ENCODE measurements around the gene HOXA5.

The HOXA5 gene

GRCh38 chr7:27119412-27119911, 24.0 kb downstream of the HOXA5 start:
- no peak for DNase-seq (ENCODE audit: low read depth in 2 of 2)

- no peak for DNase-seq (ENCODE audit: low read depth in 2 of 2)
Measured at GRCh38 chr7:27118580-27118979, 24.9 kb downstream of the HOXA5 start.

GRCh38 chr7:27117887-27118491, 25.5 kb downstream of the HOXA5 start:
- no peak for DNase-seq (ENCODE audit: low read depth in 2 of 2)

DNA sequence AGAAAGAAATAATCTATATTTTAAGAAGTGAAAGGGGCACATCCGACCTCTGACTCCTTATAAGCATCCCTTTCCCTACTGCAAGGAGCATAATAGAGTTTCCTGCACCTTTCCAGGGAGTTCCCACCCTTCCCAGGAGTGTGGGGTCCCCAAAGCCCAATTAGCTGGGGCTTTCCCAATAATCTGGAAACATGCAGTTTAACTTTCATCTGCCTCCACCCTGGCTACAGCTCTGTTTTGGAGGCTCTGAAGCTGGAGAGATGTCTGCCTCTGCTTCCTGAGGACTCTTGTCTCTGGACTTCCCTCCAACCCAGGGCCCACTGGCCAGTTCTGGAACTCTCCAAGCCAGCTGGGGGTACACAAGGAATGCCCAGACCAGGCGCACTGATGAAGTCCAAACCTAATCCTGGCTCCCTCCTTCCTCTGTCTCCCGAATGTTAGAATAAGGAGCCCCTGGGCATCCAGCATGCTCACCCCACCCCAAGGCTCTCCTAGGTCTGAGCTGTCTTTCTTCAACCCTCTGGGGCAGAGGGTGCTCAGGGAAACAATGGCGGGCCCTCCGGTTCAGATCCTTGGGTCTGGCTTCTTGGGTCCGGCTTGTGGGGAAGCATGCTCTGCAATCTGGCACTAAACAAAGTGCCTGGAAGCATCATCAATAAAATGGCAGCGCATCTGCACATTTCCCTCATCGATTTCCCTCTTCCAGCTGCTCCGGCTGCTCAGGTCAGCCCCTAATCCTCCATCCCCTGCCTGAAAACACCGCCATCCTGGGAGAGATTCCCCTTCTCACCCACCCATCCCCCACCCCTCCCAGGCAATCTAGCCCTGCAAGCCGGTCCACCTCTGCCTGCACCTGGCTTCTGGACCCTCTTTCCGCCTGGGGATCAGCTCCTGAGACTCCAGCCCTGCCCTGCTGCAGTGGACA, 26.3 kb downstream of the HOXA5 start:
- no peak for DNase-seq (ENCODE audit: low read depth in 2 of 2)

GRCh38 chr7:27116031-27116961, 27.2 kb downstream of the HOXA5 start:
- DNase-seq (ENCODE audit: low read depth in 2 of 2): no peak

GRCh38 chr7:27115221-27116026, 28.1 kb downstream of the HOXA5 start:
- DNase-seq (ENCODE audit: low read depth in 2 of 2): no peak

GRCh38 chr7:27114881-27115220, 28.6 kb downstream of the HOXA5 start:
- DNase-seq (ENCODE audit: low read depth in 2 of 2): no peak

GRCh38 chr7:27113991-27114769, 29.3 kb downstream of the HOXA5 start:
- no peak for DNase-seq (ENCODE audit: low read depth in 2 of 2)

DNA sequence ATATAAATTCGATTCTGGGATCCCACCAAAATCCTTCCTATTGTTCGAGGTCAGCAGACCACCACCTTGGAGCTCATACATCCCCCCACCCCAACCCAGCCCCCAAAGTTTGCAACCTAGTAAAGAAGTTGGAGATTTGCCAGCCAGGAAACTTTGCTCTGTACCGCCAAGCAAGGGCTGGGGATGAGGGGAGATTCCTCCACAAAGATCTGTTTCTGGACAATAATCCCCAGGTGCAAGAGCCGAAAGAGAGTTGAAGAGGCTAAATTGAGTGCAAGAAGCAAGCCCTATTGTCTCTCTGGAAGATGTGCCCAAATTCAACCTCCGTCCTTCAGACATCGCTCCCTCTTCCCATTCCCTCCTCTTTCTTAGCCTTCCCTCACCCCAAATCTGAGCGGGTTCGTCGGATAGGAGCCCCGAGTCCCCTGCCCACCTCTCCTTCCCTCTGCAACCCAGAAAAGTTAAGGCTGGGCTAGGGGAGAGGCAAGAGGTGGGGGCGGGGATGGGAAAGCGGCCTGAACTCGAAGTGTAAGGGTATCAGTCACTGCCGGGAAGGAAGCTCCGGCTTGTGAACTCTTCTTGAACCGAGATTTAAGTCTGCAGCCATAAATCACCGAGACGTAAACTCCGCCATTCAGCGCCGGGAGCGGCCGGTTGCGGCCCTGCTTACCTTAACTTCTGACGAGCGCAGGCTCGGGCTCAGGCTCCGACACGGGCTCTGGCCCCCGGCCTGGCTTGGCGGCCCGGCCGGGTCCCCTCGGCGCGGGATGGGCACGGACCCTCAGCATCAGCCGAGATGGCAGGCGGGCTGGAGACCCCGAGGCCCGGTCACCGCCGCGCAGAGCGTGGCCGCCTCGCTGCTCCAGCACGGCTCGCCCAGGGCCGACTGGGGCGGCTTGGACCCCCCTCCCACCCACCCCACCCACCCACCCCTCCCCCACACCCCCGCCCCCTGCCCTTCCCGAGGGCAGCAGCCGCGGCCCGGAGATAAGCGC, 30.2 kb downstream of the HOXA5 start:
- DNase-seq (ENCODE audit: low read depth in 2 of 2): no peak

- DNase-seq (ENCODE audit: low read depth in 2 of 2): no peak
Measured at GRCh38 chr7:27112361-27112760, 31.1 kb downstream of the HOXA5 start.

- DNase-seq (ENCODE audit: low read depth in 2 of 2): no peak
Measured at GRCh38 chr7:27111751-27112277, 31.7 kb downstream of the HOXA5 start.

DNA sequence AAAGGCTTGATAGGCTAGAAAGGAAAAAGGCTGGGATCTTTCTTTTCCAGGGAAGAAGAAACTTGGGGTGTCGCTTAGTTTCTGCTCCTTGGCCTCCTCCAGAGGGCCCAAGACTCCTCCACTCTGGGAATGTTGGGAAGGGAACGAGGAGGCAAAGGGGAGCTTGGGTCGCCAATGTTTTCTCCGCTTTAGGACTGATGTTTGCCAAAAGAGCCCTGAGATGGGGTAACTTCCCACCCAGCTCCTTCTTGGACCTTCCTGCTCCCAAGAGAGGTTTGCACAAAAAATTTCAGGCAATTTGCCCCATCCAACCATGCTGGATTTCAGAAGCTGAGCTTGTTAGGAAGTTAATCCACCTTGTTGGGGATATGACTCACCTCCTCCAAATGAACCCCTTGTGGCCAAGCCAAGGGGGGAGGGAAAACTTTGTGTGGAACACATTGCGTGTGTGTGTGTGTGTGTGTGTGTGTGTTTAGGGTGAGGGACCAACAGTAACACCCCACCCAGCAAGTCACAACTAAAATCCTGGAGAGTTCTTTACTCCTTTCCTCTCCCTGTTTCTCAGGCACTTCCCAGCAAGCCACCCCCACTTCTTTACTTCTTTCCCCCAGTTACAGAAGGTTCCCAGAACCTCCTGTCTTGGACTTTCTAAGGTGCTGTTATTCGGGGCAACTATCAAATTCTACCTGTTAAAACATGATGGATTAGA, 32.3 kb downstream of the HOXA5 start:
- DNase-seq (ENCODE audit: low read depth in 2 of 2): no peak

- no peak for DNase-seq (ENCODE audit: low read depth in 2 of 2)
Measured at GRCh38 chr7:27110186-27111031, 33.1 kb downstream of the HOXA5 start.

DNA sequence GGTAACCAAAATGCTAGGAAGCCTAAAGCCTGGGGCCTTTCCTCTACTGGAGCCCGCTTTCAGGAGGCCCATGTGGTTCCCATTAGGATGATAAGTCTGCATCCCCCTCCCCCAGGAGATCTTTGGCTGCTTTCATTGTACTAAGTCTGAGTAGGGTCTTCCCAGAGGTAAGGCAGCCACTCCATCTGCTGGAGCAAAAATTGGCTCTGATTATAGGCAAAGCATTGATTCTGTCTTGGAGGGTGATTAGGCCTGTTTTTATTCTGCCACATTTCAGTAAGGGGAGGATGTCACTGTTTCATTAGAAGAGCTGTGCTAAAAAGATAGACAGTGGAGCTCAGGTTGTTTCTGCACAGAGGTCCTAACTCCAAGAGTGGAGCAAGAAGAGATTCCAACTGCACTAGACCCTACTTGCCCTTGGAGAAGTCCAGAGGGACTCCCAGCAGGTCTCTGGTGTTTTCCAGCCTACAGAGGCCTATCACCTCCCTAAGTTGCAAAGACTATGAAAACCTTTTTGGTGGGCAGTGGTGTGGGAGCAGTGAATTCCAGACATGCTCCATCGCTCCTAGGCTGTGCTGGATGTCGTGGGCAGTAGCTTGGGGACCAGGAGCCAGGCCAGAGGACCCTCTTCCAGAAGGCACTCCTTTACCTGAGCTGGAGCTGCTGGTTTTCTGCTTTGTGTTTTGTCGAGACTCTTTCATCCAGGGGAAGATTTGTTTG, 33.9 kb downstream of the HOXA5 start:
- DNase-seq (ENCODE audit: low read depth in 2 of 2): no peak

DNA sequence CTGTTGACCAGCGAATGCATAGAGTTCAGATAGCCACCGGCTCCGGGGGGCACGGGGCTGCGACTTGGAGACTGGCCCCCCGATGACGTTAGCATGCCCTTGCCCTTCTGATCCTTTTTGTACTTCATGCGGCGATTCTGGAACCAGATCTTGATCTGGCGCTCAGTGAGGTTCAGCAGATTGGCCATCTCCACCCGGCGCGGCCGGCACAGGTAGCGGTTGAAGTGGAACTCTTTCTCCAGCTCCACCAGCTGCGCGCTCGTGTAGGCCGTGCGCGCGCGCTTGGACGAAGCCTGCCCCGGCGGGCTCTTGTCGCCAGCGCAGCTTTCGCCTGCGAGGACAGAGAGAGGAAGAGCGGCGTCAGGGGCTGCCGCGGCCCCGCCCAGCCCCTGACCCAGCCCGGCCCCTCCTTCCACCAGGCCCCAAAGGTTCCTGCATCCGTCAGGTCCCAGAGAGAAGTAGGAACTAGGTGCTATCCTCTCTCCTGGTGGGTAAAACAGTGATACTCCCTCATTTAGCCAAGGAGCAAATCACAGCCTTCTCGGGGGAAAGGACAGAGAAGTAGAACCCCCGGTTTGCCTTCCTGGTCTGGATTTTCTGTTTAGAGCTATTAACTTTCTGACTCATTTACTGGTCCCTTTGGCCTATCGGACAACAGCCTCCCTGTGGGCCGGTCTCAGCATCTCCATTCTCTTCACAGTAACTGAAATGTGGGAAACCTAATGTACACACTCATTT, 34.9 kb downstream of the HOXA5 start:
- DNase-seq (ENCODE audit: low read depth in 2 of 2): no peak
